Measurements from ENCODE around the gene PLCXD1.

DNA sequence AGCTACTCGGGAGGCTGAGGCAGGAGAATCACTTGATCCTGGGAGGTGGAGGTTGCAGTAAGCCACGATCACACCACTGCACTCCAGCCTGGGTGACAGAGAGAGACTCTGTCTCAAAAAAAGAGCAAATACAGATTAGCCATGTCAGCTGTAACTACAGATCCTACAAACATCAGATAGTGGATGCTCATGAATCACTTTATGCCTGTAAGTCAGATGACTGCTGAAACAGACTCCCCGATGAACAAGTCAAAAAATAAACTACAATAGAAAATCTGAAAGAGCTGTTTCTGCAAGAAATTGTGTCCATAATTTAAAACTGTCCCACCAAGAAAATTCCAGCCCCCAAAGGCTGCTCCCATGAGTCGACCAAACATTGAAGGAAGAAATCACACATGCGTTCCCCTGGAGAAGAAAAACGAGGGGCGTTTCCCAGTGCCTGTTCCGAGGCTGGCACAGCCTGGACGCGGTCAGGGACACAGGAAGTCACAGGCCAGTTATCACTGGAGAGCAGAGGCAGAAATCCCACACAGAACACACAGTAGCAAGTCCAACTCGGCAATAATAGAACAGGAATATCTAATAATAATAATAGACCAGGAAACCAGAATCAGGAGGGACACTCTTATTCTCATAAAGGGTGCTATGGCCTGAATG lies 67.4 kb downstream of the PLCXD1 start:
- TF ChIP-seq, protein P1, sequence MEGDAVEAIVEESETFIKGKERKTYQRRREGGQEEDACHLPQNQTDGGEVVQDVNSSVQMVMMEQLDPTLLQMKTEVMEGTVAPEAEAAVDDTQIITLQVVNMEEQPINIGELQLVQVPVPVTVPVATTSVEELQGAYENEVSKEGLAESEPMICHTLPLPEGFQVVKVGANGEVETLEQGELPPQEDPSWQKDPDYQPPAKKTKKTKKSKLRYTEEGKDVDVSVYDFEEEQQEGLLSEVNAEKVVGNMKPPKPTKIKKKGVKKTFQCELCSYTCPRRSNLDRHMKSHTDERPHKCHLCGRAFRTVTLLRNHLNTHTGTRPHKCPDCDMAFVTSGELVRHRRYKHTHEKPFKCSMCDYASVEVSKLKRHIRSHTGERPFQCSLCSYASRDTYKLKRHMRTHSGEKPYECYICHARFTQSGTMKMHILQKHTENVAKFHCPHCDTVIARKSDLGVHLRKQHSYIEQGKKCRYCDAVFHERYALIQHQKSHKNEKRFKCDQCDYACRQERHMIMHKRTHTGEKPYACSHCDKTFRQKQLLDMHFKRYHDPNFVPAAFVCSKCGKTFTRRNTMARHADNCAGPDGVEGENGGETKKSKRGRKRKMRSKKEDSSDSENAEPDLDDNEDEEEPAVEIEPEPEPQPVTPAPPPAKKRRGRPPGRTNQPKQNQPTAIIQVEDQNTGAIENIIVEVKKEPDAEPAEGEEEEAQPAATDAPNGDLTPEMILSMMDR (IDR thresholded peaks at IDR 0.05; ENCODE audit: low read depth, low read length, missing input control) = no peak
- TF ChIP-seq, protein P2, sequence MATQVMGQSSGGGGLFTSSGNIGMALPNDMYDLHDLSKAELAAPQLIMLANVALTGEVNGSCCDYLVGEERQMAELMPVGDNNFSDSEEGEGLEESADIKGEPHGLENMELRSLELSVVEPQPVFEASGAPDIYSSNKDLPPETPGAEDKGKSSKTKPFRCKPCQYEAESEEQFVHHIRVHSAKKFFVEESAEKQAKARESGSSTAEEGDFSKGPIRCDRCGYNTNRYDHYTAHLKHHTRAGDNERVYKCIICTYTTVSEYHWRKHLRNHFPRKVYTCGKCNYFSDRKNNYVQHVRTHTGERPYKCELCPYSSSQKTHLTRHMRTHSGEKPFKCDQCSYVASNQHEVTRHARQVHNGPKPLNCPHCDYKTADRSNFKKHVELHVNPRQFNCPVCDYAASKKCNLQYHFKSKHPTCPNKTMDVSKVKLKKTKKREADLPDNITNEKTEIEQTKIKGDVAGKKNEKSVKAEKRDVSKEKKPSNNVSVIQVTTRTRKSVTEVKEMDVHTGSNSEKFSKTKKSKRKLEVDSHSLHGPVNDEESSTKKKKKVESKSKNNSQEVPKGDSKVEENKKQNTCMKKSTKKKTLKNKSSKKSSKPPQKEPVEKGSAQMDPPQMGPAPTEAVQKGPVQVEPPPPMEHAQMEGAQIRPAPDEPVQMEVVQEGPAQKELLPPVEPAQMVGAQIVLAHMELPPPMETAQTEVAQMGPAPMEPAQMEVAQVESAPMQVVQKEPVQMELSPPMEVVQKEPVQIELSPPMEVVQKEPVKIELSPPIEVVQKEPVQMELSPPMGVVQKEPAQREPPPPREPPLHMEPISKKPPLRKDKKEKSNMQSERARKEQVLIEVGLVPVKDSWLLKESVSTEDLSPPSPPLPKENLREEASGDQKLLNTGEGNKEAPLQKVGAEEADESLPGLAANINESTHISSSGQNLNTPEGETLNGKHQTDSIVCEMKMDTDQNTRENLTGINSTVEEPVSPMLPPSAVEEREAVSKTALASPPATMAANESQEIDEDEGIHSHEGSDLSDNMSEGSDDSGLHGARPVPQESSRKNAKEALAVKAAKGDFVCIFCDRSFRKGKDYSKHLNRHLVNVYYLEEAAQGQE (IDR thresholded peaks at IDR 0.05) = no peak
- TF ChIP-seq RAD21 (IDR thresholded peaks at IDR 0.05) = no peak
- peak; percentile 60 for TF ChIP-seq NR2F2 (IDR thresholded peaks at IDR 0.05)

Data from liver (tissue), 3 donors.